Aorta (tissue), 5 donors: Measurements from ENCODE around the gene NUDT19. TPM values are rescaled to one million over a fixed set of nuclear protein-coding genes. Genes with fewer than 3 reads are reported as not detected.

Experiments
- ATAC-seq: fragments of 200-7000 bp; cut with Tn5 transposase; one replicate; pipeline ENCODE4 v1.9.1; 2022; ENCODE audit warnings: moderate library complexity; ENCODE audit not compliant: low FRiP score
- DNase-seq, 2 donors: peaks; one replicate each; pipeline ENCODE4 v3.0.0-alpha.2; 2020
- H3K27ac ChIP-seq, 2 donors: one replicate each; pipeline ENCODE4 v1.5.1; 2013; ENCODE audit warnings: low read length in 2 of 2, mild to moderate bottlenecking in 2 of 2, moderate library complexity in 2 of 2, control low read depth in 1 of 2, inconsistent platforms in 1 of 2, low read depth in 1 of 2
- H3K27me3 ChIP-seq, 2 donors: one replicate each; pipeline ENCODE4 v1.6.1; 2013; ENCODE audit warnings: control low read depth in 1 of 2, low read length in 1 of 2, mild to moderate bottlenecking in 1 of 2, moderate library complexity in 1 of 2; ENCODE audit not compliant: insufficient read depth in 2 of 2, control insufficient read depth in 1 of 2
- H3K36me3 ChIP-seq, 2 donors: one replicate each; pipeline ENCODE4 v1.6.1; 2013; ENCODE audit warnings: control low read depth in 1 of 2, low read length in 1 of 2, mild to moderate bottlenecking in 1 of 2; ENCODE audit not compliant: insufficient read depth in 2 of 2, control insufficient read depth in 1 of 2
- H3K4me1 ChIP-seq, 2 donors: one replicate each; pipeline ENCODE4 v1.6.1; 2013; ENCODE audit warnings: low read length in 2 of 2, control low read depth in 1 of 2, mild to moderate bottlenecking in 1 of 2, moderate library complexity in 1 of 2; ENCODE audit not compliant: insufficient read depth in 2 of 2, control insufficient read depth in 1 of 2
- H3K4me3 ChIP-seq, 2 donors: one replicate each; pipeline ENCODE4 v1.5.1; 2013; ENCODE audit warnings: low read length in 2 of 2, control low read depth in 1 of 2, mild to moderate bottlenecking in 1 of 2
- H3K9me3 ChIP-seq: one replicate; pipeline ENCODE4 v1.6.1; 2013; ENCODE audit warnings: mild to moderate bottlenecking, low read length; ENCODE audit not compliant: control insufficient read depth
- WGBS, 2 donors: extraction: QIAGEN DNeasy Blood & Tissue Kit; methylation state at CpG; one replicate each; pipeline ENCODE4 v1.1.7; 2013; 5-methylcytosine and 5-hydroxymethylcytosine counted together
- intact Hi-C, 2 donors: fragments of 100-400 bp; cut with DNase I; formaldehyde crosslinking; loops; one replicate each; pipeline versions ENCODE4 v1.14.2 to v1.15.0; 2022
- polyA plus RNA-seq, 2 donors: library from polyadenylated mRNA; stranded (reverse); fragments of 200-250 nt; gene quantifications; one replicate each; pipeline ENCODE4 v1.2.3, GENCODE V29; 2013
- total RNA-seq, 2 donors: library from RNA; stranded (reverse); fragmentation: NEBNext Ultra II Directional; extraction: Animal tissue kit (Norgen Biotek cat#: 25700); gene quantifications; one replicate each; pipeline ENCODE4 v1.2.1, GENCODE V29; 2021
- donor health status: healthy with polysubstance abuse.
- donor health status: Bipolar disorder and iron deficiency.
- donor health status: DM: no; HTN: no; CAD: no.
- donor health status: DM: no; HTN: no; CAD: no.
- donor health status: DM: yes; HTN: yes; CAD: no.

The NUDT19 gene
- total and polyA plus RNA-seq, 4 donors, result 3.5 to 6.6 (median 5.0) TPM

DNA sequence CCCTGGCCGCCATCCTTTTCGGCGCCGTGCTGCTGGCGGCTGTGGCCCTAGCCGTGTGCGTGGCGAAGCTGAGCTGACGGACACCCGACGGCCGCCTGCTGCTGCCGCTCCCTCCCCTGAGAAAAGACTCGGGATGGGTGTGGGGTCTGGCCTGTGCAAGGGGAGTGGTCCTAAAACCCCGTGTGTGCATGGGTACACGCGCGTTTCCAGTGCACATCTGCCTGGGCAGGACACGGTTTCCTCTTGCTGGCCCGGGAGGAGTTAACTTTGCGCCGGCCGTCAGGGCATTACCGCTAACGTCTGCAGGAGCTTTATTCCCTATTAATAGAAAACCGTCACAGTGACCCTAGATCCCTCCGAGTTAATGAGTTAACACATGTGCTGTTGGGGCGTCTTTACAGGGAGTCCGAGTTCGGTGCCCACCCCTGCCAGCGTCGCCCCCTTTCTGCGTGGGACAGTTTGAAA lies 14.7 kb upstream of the NUDT19 start:
- ATAC-seq (no peak), DNase-seq (no peak)
- intact Hi-C loops, result loop anchor here in 1 of 2 donors (10.0 kb wide), 2 partner anchors 298 to 332 kb away; partner anchors contain the start of genes CEP89, FAAP24 and ZNF507
- no peak overlapping the region for H3K27ac ChIP-seq
- H3K27me3 ChIP-seq, result no peaks in the 10 kb centered on the region
- WGBS, 2 donors, result 18 to 24% methylated on average over 33 of the region's 33 CpGs
- H3K4me3 ChIP-seq, result no peak overlapping the region
- H3K9me3 ChIP-seq, result no peaks in the 10 kb centered on the region
- H3K4me1 ChIP-seq, result no peaks in the 10 kb centered on the region
- no peaks in the 10 kb centered on the region for H3K36me3 ChIP-seq

DNA sequence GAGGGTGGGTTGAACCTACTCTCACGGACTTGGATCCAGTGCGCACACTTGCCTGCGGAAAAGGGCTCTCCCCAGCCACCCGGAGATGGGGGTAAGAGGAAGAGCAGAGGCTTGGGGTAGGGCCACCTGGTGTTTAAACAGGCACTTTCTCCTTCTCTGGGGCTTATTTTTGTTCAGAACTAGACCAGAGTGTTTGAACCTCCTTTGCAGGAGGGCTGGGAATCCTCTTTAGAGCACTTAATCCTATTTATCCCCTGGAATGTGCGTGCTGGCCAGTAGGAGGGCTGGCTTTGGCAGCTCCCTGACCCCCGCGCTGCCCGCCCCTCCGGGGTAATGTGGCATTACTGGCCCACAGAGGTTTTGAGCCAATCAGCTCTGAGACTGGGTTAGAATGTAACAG lies 14.0 kb upstream of the NUDT19 start:
- no peak for DNase-seq
- H3K4me3 ChIP-seq, result no peak overlapping the region
- WGBS, 2 donors, result 75 to 79% methylated on average over 9 of the region's 9 CpGs
- H3K36me3 ChIP-seq, result no peaks in the 10 kb centered on the region
- no peak for ATAC-seq
- no peaks in the 10 kb centered on the region for H3K4me1 ChIP-seq
- H3K27me3 ChIP-seq, result no peaks in the 10 kb centered on the region
- no peaks in the 10 kb centered on the region for H3K9me3 ChIP-seq
- intact Hi-C loops, result loop anchor here in 1 of 2 donors (10.0 kb wide), 2 partner anchors 297 to 333 kb away; partner anchors contain the start of genes CEP89, FAAP24 and ZNF507
- H3K27ac ChIP-seq, result no peak overlapping the region

DNA sequence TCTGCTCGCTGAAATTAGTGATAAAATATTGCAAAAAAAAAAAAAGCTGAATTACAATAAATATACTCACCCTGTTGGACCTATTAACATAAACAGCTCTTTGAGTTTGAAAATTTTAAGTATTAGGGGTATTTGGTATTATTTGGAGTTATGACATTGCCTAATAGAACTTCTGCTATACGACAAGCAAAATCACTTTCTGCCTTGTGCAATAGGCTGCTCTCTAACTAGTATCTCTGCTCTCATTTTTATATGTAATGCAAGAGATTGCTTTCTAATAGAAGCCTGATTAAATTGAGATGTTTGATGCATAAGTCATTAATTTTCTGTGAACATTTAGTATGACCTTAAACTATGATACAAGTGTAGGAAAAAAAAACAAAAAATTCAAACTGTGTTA lies 10.6 kb upstream of the NUDT19 start:
- no peaks in the 10 kb centered on the region for H3K27me3 ChIP-seq
- no peak overlapping the region for H3K27ac ChIP-seq
- intact Hi-C loops, result no loop called here
- WGBS, 2 donors, result 79 to 81% methylated on average over 2 of the region's 2 CpGs
- no peaks in the 10 kb centered on the region for H3K9me3 ChIP-seq
- DNase-seq, result no peak
- H3K36me3 ChIP-seq, result no peaks in the 10 kb centered on the region
- no peak for ATAC-seq
- H3K4me3 ChIP-seq, result no peak overlapping the region
- H3K4me1 ChIP-seq, result no peaks in the 10 kb centered on the region

DNA sequence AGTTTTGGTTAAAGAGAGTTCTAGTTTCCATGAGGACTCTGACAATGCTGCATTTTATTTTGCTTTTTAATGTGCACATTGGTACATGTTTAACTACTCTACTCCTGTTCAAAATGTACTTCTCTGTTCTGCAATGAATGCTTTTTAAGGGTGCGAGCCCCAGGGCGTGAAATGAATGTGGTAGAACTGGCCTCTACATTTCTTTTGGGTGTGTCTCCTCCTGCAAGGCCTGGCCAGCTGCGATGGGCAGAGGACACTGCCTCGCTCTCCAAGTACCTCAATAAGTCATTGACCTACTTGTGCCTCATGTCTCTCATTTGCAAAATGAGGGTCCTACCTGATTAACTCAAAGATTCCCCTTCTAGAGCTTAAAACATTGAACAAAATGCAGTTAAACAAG lies 9.3 kb upstream of the NUDT19 start:
- DNase-seq (no peak), ATAC-seq (no peak)
- no peaks in the 10 kb centered on the region for H3K9me3 ChIP-seq
- no peaks in the 10 kb centered on the region for H3K4me1 ChIP-seq
- H3K27ac ChIP-seq, result no peak overlapping the region
- H3K36me3 ChIP-seq, result peaks cover 0 to 1% of the 10 kb centered on the region in 2 donors
- no peaks in the 10 kb centered on the region for H3K27me3 ChIP-seq
- no peak overlapping the region for H3K4me3 ChIP-seq
- intact Hi-C loops, result no loop called here
- WGBS, 2 donors, result 90 to 93% methylated on average over 4 of the region's 4 CpGs

DNA sequence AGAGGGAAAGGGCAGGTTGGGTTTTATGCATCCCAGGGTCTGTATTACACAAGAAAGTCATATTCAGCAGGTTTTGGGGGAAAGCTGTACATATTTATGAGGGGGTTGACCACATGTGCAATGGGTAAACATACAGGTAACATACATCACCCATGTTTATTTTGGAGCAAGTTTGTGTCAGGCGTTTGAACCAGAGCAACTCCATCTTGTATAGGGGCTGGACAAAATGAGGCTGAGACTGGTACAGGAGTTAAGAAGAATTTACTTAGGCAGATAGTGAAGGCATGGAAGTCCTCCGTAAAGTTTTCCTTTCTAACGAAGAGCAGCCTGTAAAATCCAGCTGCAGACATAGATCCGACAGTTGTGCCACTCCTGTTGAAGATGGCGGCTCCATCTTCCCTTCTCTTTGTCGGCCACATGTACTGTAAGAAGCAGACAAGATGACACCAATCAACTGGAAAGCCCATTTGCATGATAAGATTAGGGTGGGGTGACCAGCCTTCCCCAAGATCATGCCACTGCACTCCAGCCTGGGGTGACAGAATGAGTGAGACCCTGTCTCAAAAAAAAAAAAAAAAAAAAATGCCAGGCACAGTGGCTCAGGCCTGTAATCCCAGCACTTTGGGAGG lies 4.7 kb upstream of the NUDT19 start:
- H3K9me3 ChIP-seq, result no peaks in the 10 kb centered on the region
- no peaks in the 10 kb centered on the region for H3K27me3 ChIP-seq
- ATAC-seq, result no peak
- H3K27ac ChIP-seq, result no peak overlapping the region
- DNase-seq, result no peak
- intact Hi-C loops, result no loop called here
- WGBS, 2 donors, result 91 to 93% methylated on average over 6 of the region's 6 CpGs
- H3K4me3 ChIP-seq, result no peak overlapping the region
- no peaks in the 10 kb centered on the region for H3K4me1 ChIP-seq
- peaks cover 0 to 1% of the 10 kb centered on the region in 2 donors for H3K36me3 ChIP-seq

DNA sequence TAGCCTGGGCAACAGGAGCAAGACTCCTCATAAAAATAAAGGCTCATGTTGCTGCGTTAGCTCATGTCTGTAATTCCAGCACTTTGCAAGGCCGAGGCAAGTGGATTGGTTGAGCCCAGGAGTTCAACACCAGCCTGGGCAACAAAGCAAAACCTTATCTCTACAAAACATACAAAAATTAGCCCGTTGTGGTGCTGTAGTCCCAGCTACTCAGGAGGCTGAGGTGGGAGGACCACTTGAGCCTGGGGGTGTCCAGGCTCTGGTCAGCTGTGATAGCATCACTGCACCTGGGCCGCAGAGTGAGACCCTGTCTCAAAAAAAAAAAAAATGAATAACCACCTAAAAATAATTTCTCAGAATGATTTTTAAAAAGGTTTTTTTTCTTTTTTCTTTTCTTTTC lies 3.9 kb upstream of the NUDT19 start:
- H3K4me1 ChIP-seq, result no peaks in the 10 kb centered on the region
- H3K27ac ChIP-seq, result no peak overlapping the region
- intact Hi-C loops, result no loop called here
- H3K4me3 ChIP-seq, result no peak overlapping the region
- WGBS, 2 donors, result 83 to 85% methylated on average over 4 of the region's 4 CpGs
- H3K27me3 ChIP-seq, result no peaks in the 10 kb centered on the region
- no peaks in the 10 kb centered on the region for H3K9me3 ChIP-seq
- DNase-seq (no peak), ATAC-seq (no peak)
- peaks cover 0 to 1% of the 10 kb centered on the region in 2 donors for H3K36me3 ChIP-seq

DNA sequence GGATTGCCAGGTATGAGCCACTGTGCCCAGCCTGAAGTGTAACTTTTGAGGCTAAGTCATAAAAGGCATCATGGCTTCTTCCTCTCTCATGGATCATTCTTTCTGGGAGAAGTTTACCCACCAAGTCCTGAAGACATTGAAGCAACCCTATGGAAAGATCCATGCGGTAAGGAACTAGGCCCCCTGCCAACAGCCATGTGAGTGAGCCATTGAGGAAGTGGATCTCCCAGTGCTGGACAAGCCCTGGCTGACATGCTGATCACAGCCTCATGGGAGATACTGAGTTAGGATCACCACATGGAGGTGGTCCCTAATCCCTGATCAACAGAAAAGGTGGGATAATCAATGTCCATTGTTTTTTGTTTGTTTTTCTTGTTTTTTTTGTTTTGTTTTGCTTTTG lies 3.3 kb upstream of the NUDT19 start:
- Histone ChIP-seq H3K27ac (no peak overlapping the region), H3K36me3 (peaks cover 0 to 1% of the 10 kb centered on the region in 2 donors), H3K4me1 (no peaks in the 10 kb centered on the region), H3K27me3 (no peaks in the 10 kb centered on the region), H3K4me3 (no peak overlapping the region), H3K9me3 (no peaks in the 10 kb centered on the region)
- intact Hi-C loops, result no loop called here
- WGBS, 2 donors, result 90 to 97% methylated on average over 1 of the region's 1 CpG
- ATAC-seq (no peak), DNase-seq (peak in 1 of 2 donors; percentile 78)

DNA sequence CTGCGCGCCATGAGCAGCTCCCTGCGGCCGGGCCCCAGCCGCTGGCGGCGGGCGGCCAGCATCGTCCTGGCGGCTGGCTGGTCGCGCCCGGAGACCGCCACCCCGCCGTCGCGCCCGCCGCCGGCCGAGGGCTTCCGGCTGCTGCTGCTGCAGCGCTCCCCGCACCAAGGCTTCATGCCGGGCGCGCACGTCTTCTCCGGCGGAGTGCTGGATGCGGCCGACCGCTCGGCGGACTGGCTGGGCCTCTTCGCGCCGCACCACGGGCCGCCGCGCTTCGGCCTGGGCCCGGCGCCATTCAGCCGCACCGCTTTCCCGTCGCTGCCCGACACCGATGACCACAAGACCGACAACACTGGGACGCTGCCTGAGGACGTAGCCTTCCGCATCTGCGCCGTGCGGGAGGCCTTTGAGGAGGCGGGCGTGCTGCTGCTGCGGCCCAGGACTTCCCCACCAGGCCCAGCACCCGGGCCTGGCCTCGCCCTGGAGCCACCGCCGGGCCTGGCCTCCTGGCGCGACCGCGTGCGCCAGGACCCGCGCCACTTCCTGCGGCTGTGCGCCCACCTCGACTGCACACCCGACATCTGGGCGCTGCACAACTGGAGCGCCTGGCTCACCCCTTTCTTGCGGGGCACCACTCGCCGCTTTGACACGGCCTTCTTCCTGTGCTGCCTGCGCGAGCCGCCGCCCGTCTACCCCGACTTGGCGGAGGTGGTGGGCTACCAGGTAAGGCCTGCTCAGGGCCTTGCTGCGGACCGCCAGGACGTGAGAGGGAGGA lies 518 bp downstream of the NUDT19 start:
- 5 to 8% methylated on average over 80 to 93 of the region's 93 CpGs for WGBS, 2 donors
- intact Hi-C loops, result loop anchor here in 1 of 2 donors (2.0 kb wide), 1 partner anchor 17 kb away; the partner anchor contains the start of genes ANKRD27 and RGS9BP

DNA sequence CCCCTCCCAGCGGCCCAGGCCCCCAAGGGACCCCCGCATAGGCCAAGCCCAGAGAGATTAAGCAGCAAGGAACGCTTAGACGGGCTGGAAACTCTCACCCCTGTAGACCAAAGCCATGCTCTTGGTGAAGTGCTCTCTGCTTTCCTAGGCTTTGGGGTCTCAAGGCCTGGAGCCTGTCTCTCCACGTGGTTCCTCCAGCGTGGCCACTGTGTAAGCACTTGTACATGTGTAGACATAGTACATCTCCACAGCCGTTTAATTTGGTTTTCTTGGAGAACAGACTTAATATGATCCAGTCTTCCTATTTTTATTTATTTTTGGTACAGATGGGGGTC lies 1.1 kb downstream of the NUDT19 start:
- no peak for DNase-seq
- H3K27ac ChIP-seq, result no peak overlapping the region
- H3K27me3 ChIP-seq, result no peaks in the 10 kb centered on the region
- no peaks in the 10 kb centered on the region for H3K9me3 ChIP-seq
- peak; percentile 45 for ATAC-seq
- WGBS, 2 donors, result 36 to 50% methylated on average over 7 of the region's 7 CpGs
- peak overlapping the region; percentile 76 to 81 for H3K4me3 ChIP-seq
- intact Hi-C loops, result no loop called here
- no peaks in the 10 kb centered on the region for H3K36me3 ChIP-seq
- no peaks in the 10 kb centered on the region for H3K4me1 ChIP-seq

More for the DNA sequence above, 518 bp downstream of the NUDT19 start:
- H3K4me1 ChIP-seq, result no peaks in the 10 kb centered on the region
- no peaks in the 10 kb centered on the region for H3K9me3 ChIP-seq
- DNase-seq (peak; percentile 86 to 88), ATAC-seq (peak; percentile 88)
- H3K4me3 ChIP-seq, result peak overlapping the region; percentile 76 to 81
- no peaks in the 10 kb centered on the region for H3K27me3 ChIP-seq
- H3K36me3 ChIP-seq, result no peaks in the 10 kb centered on the region
- peak overlapping the region; percentile 58 to 69 for H3K27ac ChIP-seq
